Heart left ventricle (tissue), 13 donors: ENCODE results near the gene CIP2A.

Experiments
- POLR2A ChIP-seq, 2 donors: fragments of 450-650 bp; IDR thresholded peaks; one replicate each; pipeline ENCODE4 v1.6.1; 2017; ENCODE audit warnings: antibody characterized with exemption in 2 of 2, mild to moderate bottlenecking in 2 of 2, moderate library complexity in 2 of 2
- TF ChIP-seq, protein P1 (sequence below), 12 donors: fragments of 200-600 bp; sonication (generic) in 4 of 12; IDR thresholded peaks; one replicate each; pipeline versions ENCODE4 v1.5.0 to v1.8.0; 2018 to 2022; ENCODE audit warnings: antibody characterized with exemption in 12 of 12, mild to moderate bottlenecking in 5 of 12
- donor health status: ischemic (EF 13 %, LVEDD 7.1; RV severe dilation, severe dysfunction).
- donor health status: DM: no; HTN: yes; CAD: no.
- donor health status: DM: no; HTN: no; CAD: no.
- donor health status: ischemic (EF 25% LVEDD 6.9; RV normal size, moderate dysfunction).
- donor health status: ischemic (EF 25% LVEDD 5.7; RV mildly dilated, moderate dysfunction).
- donor health status: ischemic (EF 35%, LVEDD 5.7; RV mildly dilated, moderate dysfunction).
- donor health status: nonischemic (EF 11% LVEDD 7.7; RV severe dilation, severe dysfunction).
- donor health status: DM: yes; HTN: yes; CAD: no.
- donor health status: PGD.
- donor health status: ischemic (EF 29% LVEDD 5.4; RV normal size, mild dysfunction).
- donor health status: nonischemic (EF 23%, LVEDD 6.1; RV moderate dilation, normal function).

DNA sequence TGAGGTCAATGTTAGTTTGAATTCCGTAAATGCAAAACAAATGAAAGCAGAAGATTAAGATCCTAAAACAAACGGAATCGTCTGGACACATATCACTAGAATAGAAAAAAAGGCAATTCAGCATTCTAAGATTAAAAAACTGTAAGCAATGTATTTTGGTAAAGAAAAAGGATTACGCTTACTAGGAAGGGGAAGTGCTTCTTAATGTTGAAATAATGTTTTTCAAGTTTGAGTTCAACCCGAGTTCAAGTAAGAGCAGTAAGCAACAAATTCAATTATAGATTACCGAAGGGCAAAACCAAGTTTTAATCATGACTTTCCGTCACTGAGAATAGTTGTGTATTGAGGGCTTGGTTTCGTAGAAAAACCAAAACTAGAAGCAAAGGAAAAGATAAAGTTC, 637 bp downstream of the CIP2A start:
- TF ChIP-seq, protein P1, sequence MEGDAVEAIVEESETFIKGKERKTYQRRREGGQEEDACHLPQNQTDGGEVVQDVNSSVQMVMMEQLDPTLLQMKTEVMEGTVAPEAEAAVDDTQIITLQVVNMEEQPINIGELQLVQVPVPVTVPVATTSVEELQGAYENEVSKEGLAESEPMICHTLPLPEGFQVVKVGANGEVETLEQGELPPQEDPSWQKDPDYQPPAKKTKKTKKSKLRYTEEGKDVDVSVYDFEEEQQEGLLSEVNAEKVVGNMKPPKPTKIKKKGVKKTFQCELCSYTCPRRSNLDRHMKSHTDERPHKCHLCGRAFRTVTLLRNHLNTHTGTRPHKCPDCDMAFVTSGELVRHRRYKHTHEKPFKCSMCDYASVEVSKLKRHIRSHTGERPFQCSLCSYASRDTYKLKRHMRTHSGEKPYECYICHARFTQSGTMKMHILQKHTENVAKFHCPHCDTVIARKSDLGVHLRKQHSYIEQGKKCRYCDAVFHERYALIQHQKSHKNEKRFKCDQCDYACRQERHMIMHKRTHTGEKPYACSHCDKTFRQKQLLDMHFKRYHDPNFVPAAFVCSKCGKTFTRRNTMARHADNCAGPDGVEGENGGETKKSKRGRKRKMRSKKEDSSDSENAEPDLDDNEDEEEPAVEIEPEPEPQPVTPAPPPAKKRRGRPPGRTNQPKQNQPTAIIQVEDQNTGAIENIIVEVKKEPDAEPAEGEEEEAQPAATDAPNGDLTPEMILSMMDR (IDR thresholded peaks at IDR 0.05) = no peak
- TF ChIP-seq POLR2A (IDR thresholded peaks at IDR 0.05) = no peak
